DMS 273 (cell line): ENCODE data around the gene CLUH.
"Not testable (repeated sequence)": the region's sequence is repeated elsewhere in the genome, so short reads cannot be mapped to it uniquely, and the experiment has no call there.

ENCODE experiments used
- DNase-seq: peaks from one replicate; lab custom pipeline; 2025; ENCODE audit not compliant: unreplicated experiment; lab: John Stamatoyannopoulos, UW

Gene CLUH

GRCh38 chr17:2688351-2689342 is 22.9 kb downstream of the CLUH start:
- DNase-seq, result peak; percentile 30

DNA sequence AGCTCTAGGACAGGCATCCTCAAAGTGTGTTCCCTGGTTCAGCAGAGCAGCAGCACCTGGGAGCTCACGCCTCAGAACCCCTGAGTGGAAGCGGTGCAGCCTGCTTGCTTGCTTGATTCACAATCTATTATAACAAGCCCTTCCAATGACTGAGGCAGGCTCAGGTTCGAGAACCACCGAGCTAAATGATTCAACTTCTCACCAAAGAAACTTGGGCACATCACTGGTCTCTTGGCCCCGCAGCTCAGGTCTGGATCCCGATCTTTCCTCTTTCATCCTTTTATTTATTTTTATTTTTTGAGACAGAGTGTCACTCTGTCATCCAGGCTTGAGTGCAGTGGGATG is 24.5 kb downstream of the CLUH start:
- no peak for DNase-seq

GRCh38 chr17:2685696-2686095 is 25.9 kb downstream of the CLUH start:
- no peak for DNase-seq

DNA sequence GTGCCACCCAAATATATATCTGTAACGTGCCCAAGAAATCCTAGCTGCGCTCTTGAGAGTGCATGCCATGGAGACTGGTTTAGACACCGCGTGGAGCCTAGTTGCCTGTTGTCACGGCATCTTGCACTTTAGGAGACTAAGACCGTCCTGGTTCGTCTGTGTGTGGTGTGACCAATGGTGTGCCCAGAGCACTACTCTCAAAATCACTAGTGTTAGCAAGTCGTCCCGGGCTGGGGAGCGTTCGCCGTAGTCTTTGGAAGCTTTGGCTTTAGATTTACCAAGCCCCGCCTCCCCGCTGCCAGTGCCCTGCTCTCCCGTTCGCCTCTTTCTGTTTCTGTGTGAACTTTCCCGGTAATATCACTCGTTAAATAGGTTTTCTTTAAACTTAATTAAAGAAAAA is 27.0 kb downstream of the CLUH start:
- DNase-seq, result no peak

DNA sequence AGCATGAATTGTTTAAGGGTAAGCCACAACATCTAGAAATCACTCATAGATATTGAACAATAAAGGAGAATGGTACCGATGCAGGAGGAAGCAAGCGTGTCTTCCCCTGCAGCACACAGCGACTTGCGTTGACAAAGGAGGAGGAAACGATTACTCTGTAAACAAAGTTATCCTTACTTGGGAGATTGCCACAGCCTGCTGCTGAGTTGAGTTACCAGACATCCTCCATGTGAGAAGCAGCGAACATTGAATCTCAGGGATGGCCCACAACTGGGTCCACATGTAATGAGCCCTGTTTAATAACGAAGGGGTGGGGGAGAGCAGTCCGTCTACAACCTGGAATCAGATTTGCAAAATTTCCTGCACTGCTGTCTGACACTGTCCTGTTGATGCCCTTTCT is 27.7 kb downstream of the CLUH start:
- DNase-seq, result no peak

- no peak for DNase-seq
Measured at GRCh38 chr17:2682176-2682938, 29.2 kb downstream of the CLUH start.

DNA sequence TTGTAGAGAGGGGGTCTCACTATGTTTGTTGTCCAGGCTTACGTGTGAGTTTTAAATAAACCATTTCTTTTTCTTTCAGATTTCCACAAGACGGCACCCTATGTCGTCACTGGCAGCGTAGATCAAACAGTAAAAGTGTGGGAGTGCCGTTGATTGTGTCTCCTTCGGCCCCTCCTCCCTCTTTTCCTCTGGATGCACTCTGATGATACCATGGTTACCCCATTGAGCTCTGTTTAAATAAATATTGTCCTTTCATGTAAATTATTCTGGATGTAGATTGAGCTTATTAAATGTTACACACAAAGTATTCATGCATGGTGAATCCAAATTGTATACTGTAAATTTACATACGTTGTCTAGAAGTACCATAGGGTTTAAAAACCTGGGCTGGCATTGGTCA is 29.9 kb downstream of the CLUH start:
- no peak for DNase-seq

DNA sequence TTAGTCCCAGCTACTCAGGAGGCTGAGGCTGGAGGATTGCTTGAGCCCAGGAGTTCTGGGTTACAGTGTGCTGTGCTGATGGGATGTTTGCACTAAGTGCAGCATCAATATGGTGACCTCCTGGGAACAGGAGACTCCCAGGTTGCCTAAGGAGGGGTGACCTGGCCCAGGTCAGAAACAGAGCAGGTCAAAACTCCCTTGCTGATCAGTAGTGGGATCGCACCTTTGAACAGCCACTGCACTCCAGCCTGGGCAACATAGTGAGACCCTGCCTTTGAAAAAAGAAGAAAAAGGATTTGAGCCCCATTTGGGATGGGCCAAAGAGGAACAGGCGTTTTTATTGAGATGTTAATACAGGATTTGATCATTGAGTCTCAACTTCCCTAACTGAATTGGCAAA is 30.6 kb downstream of the CLUH start:
- no peak for DNase-seq

- DNase-seq, result not testable (repeated sequence)
Measured at GRCh38 chr17:2679247-2679646, 32.3 kb downstream of the CLUH start.

- no peak for DNase-seq
Measured at GRCh38 chr17:2672026-2672425, 39.5 kb downstream of the CLUH start.

DNA sequence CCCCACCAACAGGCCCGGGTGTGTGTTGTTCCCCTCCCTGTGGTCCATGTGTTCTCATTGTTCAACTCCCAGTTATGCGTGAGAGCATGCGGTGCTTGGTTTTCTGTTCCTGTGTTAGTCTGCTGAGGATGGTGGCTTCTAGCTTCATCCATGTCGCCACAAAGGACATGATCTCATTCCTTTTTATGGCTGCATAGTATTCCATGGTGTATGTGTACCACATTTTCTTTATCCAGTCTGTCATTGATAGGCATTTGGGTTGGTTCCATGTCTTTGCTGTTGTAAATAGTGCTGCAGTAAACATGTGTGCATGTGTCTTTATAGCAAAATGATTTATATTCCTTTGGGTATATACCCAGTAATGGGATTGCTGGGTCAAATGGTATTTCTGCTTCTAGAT is 51.2 kb downstream of the CLUH start:
- DNase-seq, result not testable (repeated sequence)

- DNase-seq, result not testable (repeated sequence)
Measured at GRCh38 chr17:2659337-2659736, 52.2 kb downstream of the CLUH start.

DNA sequence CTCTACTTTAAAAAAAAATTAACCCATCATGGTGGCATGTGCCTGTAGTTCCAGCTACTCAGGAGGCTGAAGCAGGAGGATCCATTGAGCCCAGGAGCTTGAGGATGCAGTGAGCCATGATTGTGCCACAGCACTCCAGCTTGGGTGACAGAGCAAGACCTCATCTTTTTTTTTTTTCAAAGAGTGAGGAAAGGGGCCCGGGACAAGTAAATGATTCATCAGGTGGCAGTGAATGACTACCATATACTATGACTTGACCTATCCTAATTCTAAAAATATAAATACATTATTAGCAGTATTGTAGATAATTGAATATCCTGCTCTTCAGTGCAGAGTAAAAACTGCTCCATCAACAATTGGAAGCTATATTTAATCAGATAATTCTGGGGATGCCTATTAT is 55.3 kb downstream of the CLUH start:
- no peak for DNase-seq

DNA sequence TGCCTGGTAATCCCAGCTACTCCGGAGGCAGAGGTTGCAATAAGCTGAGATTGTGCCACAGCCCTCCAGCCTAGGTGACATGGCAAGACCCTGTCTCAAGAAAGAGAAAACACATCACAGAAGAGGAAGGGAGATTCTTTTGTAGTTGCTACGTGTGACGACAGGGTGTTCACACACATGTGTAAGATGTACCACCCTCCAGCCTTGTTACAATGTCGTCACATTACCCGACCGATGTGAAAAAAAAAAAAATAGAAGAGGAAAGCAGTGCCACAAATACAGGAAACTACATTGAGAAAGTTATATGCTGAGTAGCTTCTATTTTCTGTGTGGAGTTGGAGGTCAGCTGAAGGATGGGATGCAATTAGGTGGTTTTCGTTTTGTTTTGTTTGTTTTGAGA is 56.0 kb downstream of the CLUH start:
- no peak for DNase-seq

GRCh38 chr17:2652911-2653310 is 58.7 kb downstream of the CLUH start:
- DNase-seq, result not testable (repeated sequence)

DNA sequence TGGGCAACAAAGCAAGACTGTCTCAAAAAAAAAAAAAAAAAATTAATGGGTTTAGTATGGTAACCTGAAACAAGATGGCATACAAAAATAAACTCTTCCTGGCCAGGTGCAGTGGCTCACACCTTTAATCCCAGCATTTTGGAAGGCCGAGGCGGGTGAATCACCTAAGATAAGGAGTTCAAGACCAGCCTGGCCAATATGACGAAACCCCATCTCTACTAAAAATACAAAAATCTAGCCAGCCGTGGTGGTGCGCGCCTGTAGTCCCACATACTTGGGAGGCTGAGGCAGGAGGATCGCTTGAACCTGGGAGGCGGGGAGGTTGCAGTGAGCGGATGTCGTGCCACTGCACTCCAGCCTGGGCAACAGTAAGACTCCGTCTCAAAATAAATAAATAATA is 62.4 kb downstream of the CLUH start:
- no peak for DNase-seq

DNA sequence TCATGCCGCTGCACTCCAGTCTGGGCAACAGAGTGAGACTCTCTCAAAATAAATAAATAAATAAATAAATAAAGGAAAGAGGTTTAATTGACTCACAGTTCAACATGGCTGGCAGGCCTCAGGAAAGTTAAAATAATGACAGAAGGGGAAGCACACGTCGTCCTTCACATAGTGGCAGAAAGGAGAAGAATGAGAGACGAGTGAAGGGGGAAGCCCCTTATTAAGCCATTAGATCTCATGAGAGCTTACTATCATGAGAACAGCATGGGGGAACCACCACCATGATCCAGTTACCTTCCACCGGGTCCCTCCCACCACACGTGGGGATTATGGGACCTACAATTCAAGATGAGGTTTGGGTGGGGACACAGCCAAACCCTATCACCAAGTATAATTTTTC is 63.6 kb downstream of the CLUH start:
- no peak for DNase-seq

DNA sequence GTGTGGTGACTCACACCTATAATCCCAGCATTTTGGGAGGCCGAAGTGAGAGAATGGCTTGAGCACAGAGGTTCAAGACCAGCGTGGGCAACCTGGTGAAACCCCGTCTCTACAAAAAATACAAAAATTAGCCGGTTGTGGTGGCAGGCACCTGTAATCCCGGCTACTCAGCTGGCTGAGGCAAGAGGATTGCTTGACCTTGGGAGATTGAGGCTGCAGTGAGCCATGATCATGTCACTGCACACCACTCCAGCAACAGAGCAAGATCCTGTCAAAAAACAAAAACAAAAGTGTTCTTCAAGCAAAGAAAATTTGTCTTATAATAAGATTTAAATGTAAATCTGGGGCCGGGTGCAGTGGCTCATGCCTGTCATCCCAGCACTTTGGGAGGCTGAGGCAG is 66.6 kb downstream of the CLUH start:
- no peak for DNase-seq
